Astrocyte (in vitro differentiated cells and primary cell): ENCODE results near the gene PUSL1.

ENCODE experiments used
- EZH2 ChIP-seq: IDR thresholded peaks from 2 replicates; pipeline ENCODE4 v1.6.1; 2012; ENCODE audit warnings: mild to moderate bottlenecking, low read length, inconsistent platforms; ENCODE audit not compliant: insufficient read depth
- TF ChIP-seq, protein P1 (sequence below): IDR thresholded peaks from 2 replicates; pipeline ENCODE4 v1.5.1; 2011; ENCODE audit warnings: low read depth, mild to moderate bottlenecking, inconsistent platforms, low read length, moderate library complexity; ENCODE audit not compliant: insufficient read depth

DNA sequence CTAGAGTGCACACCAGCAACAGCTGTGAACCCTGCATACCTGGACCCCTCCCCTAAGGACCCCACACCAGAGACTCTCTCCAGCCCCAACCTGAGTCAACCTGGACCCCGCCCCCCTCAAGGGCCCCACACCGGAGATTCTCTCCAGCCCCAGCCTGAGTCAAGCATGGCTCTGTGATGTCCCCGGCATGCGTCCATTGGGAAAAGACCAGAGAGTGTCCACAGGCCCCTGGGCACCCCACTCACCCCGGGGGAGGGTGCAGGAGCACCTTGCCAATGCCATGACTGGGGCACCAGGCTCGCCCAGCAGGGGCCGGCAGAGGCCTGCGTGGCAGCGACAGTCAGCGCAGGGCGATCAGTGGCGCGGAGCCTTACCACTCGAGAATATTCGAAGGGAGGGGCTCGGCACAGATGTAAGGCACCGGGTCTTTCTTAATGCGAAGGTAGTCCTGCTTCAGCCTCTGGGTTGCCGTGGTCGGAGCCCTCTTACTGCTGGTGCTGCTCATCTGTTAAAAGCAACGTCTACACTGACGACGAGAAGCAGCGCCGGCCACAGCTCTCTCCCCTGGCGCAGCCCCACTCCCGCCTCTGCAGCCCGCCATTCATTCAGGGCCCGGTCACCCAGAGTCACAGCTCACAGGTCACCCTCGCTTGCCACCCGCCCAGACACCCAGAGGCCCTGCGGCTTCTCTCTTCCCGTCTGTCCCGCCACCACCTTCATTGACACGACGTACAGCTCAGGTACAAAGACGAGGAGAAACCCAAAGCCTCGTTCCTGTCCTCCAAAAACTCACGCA, 40.7 kb upstream of the PUSL1 start:
- TF ChIP-seq, protein P1, sequence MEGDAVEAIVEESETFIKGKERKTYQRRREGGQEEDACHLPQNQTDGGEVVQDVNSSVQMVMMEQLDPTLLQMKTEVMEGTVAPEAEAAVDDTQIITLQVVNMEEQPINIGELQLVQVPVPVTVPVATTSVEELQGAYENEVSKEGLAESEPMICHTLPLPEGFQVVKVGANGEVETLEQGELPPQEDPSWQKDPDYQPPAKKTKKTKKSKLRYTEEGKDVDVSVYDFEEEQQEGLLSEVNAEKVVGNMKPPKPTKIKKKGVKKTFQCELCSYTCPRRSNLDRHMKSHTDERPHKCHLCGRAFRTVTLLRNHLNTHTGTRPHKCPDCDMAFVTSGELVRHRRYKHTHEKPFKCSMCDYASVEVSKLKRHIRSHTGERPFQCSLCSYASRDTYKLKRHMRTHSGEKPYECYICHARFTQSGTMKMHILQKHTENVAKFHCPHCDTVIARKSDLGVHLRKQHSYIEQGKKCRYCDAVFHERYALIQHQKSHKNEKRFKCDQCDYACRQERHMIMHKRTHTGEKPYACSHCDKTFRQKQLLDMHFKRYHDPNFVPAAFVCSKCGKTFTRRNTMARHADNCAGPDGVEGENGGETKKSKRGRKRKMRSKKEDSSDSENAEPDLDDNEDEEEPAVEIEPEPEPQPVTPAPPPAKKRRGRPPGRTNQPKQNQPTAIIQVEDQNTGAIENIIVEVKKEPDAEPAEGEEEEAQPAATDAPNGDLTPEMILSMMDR, result no peak
- no peak for TF ChIP-seq EZH2
